Neuron (in vitro differentiated cells): ENCODE data around the gene TMEM130.
"Not testable (repeated sequence)": the region's sequence is repeated elsewhere in the genome, so short reads cannot be mapped to it uniquely, and the experiment has no call there.

Experiments used
- H2AFZ ChIP-seq: one replicate; pipeline ENCODE4 v1.6.1; 2013; ENCODE audit warnings: low read depth, mild to moderate bottlenecking, inconsistent platforms, low read length, moderate library complexity
- H3K27me3 ChIP-seq: one replicate; pipeline ENCODE4 v1.6.1; 2013; ENCODE audit warnings: low read length; ENCODE audit not compliant: insufficient read depth
- H3K36me3 ChIP-seq: one replicate; pipeline ENCODE4 v1.6.1; 2013; ENCODE audit warnings: low read length; ENCODE audit not compliant: insufficient read depth
- H3K4me1 ChIP-seq: one replicate; pipeline ENCODE4 v1.6.1; 2013; ENCODE audit warnings: low read length; ENCODE audit not compliant: insufficient read depth
- H3K4me3 ChIP-seq: 2 replicates; pipeline ENCODE4 v1.5.1; 2013; ENCODE audit warnings: mild to moderate bottlenecking, low read length, moderate library complexity
- H3K9me3 ChIP-seq: one replicate; pipeline ENCODE4 v1.6.1; 2013; ENCODE audit warnings: low read length

The TMEM130 gene

DNA sequence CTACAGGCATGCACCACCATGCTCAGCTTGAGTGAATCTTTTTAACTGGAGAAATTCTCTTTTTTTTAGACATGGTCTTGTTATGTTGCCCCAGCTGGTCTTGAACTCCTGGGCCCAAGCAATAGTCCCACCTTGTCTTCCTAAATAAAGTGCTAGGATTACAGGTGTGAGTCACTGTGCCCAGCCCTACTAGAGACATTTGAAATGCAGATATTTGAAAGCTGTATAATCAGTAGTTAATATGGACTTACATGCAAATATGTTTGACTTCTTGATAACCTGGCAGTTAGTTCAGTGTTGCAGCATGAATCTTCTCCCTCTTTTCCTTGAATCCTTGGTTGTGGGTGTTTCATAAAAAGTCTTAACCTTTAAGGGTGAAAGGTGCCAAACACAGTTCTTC is 17.2 kb upstream of the TMEM130 start:
- H3K36me3 ChIP-seq, result peaks cover 68% of the 10 kb centered on the region
- H2AFZ ChIP-seq, result no peak overlapping the region
- no peaks in the 10 kb centered on the region for H3K9me3 ChIP-seq
- H3K4me3 ChIP-seq, result no peak overlapping the region
- H3K27me3 ChIP-seq, result no peaks in the 10 kb centered on the region
- H3K4me1 ChIP-seq, result no peaks in the 10 kb centered on the region

- peaks cover 6% of the 10 kb centered on the region for H3K4me1 ChIP-seq
- no peaks in the 10 kb centered on the region for H3K9me3 ChIP-seq
- H3K27me3 ChIP-seq, result no peaks in the 10 kb centered on the region
- peaks cover 55% of the 10 kb centered on the region for H3K36me3 ChIP-seq
- H2AFZ ChIP-seq, result no peak overlapping the region
- no peak overlapping the region for H3K4me3 ChIP-seq
Observed at GRCh38 chr7:98884416-98884815, 14.6 kb upstream of the TMEM130 start.

DNA sequence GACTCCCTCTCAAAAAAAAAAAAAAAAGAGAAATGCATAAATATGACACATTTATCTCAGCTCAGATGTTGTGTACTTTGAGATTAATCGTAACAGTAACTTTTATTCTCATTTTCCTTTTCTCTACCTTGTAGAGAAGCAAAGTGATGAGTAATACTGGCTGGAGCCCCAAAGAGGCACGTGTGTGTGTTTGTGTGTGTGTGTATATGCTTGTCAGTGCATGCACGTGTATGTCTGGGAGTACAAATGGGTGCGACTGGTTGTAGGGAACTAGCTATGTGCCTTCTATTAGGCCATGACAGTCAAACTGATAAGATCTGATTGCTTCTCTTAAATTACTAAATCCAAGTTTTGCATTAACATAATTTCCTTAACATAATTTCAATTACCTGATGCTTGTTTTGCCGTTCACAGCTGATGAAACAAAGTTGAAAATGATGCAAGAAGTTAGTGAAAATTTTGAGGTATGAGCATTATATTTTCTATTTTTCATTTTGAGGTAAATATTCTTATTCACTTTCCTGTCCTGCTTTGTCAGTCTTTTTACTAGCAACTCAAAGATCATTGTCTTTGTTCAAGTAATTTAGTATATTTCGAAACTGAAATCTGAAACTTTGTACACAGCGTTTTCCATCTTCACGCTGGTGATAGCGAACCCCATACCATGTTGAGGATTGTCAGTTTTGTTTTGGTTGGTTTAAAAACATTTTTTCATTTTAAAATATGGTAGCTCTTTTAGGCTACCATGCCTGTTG is 11.9 kb upstream of the TMEM130 start:
- no peak overlapping the region for H3K4me3 ChIP-seq
- no peaks in the 10 kb centered on the region for H3K9me3 ChIP-seq
- peaks cover 34% of the 10 kb centered on the region for H3K36me3 ChIP-seq
- H3K27me3 ChIP-seq, result no peaks in the 10 kb centered on the region
- H3K4me1 ChIP-seq, result peaks cover 6% of the 10 kb centered on the region
- H2AFZ ChIP-seq, result no peak overlapping the region

DNA sequence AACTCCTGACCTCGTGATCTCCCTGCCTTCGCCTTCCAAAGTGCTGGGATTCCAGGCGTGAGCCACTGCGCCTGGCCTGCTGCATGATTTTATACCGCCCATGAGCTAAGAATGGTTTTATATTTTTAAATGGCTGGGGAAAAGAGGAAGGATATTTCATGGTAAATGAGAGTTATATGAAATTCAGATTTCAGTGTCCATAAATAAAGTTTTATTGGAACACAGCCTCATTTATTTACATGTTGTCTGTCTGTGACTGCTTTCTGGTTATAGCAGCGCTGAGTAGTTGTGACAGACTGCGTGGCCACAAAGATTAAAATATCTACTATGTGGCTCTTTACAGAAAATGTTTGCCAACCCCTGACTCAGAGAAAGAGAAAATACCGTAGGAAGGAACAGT is 10.7 kb upstream of the TMEM130 start:
- Histone ChIP-seq H3K36me3 (peaks cover 32% of the 10 kb centered on the region), H3K9me3 (no peaks in the 10 kb centered on the region), H3K27me3 (no peaks in the 10 kb centered on the region), H2AFZ (no peak overlapping the region), H3K4me1 (peaks cover 6% of the 10 kb centered on the region), H3K4me3 (no peak overlapping the region)

DNA sequence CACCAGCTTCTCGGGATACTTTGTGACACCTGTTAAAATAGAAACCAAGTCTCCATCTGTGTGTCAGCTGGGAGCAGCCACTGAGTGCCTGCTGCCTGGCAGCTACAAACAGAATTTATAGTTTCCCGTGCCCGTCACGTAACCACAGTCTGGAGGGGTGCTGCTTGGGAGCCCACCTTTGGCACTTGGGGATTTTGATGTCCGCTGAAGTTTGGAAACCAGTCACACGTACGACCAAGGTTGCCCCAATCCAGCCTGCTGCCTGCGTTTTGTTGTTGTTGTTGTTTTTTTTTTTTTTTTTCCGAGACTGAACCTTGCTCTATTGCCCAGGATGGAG is 10.1 kb upstream of the TMEM130 start:
- Histone ChIP-seq H3K4me1 (peaks cover 6% of the 10 kb centered on the region), H3K36me3 (peaks cover 32% of the 10 kb centered on the region), H3K4me3 (peak overlapping the region; percentile 94), H3K9me3 (no peaks in the 10 kb centered on the region), H3K27me3 (no peaks in the 10 kb centered on the region), H2AFZ (no peak overlapping the region)

DNA sequence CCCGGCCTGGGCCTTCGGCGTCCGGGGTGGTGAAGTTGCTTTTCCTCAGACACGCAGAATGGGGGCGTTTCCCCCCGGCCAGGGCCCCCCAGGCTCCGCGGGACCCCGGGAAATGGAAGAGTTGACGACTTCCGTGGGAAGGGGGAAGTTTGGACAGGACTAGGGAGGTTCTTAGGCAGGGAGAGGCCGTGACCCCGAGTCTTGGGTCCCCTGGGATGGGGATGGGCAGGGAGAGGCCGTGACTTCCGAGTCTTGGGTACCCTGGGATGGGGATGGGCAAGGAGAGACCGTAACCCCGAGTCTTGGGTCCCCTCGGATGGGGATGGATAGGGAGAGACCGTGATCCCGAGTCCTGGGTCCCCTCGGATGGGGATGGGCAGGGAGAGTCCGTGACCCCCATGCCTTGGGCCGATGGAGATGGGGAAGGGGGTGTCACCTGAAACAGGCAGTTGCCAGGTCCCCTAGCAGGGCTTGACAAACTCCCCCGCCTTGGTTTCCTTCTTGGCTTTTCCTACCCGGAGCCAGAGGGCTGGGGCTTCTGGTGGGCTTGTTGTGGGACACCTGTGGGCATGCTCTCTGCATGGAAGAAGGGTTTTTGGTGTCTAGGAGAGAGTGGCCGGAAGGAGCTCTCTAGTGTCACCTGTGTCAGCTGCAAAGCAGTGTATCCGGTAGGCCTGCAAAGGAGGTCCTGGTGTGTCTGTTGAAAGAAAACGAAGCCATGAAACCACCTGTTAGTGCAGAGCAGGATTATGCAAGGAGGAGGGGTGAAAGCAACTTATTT is 9.6 kb upstream of the TMEM130 start:
- Histone ChIP-seq H3K4me1 (peaks cover 6% of the 10 kb centered on the region), H3K36me3 (peaks cover 27% of the 10 kb centered on the region), H3K27me3 (peaks cover 3% of the 10 kb centered on the region), H3K4me3 (peak overlapping the region; percentile 94), H3K9me3 (no peaks in the 10 kb centered on the region), H2AFZ (peak overlapping the region; percentile 85)

- peak within 1 kb of the TSS; percentile 85 for H2AFZ ChIP-seq
Observed at GRCh38 chr7:98878365-98879197, 8.8 kb upstream of the TMEM130 start, which contains the start of gene TRRAP. TRRAP (plus strand) TSS chr7:98878532; CDS start chr7:98881151, 2,619 bp downstream.

DNA sequence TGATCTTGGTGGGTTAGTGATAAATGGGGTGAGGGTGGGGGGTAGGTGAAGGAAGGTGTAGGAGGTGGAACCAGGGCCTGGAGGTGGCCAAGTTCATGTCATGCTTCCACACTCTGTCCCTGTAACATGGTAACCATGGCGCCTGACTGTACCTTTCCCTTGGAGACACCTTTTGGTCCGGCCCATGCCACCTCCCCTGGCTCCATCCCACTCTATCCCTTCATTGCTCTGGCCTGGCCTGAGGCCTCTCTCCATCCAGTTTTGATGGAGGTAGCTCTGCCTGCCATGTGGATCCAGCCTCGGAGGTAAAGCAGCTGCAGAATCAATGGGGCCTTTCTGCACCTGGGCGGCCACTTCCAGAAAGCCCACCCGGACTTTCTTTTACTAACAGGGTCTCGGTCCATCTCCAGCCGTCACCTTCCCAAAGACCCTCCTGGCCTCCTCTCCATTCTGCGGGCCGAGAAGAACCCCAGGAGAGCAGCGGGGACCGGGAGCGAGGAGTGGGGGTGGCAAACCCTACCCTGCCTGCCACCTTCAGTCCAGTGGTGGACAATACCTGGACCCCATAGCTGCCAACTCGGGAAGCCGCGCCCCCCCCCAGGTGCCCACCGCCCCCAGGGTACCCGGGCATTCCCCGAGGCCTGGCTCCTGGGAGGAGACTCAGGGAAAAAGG is 8.0 kb upstream of the TMEM130 start:
- Histone ChIP-seq H2AFZ (peak overlapping the region; percentile 85), H3K4me1 (peaks cover 6% of the 10 kb centered on the region), H3K36me3 (peaks cover 14% of the 10 kb centered on the region), H3K4me3 (peak overlapping the region; percentile 94), H3K27me3 (peaks cover 3% of the 10 kb centered on the region), H3K9me3 (no peaks in the 10 kb centered on the region)

More at GRCh38 chr7:98878365-98879197, 8.8 kb upstream of the TMEM130 start, which contains the start of gene TRRAP:
- Histone ChIP-seq H3K4me1 (peaks cover 6% of the 10 kb centered on the region), H3K9me3 (no peaks in the 10 kb centered on the region), H3K36me3 (peaks cover 21% of the 10 kb centered on the region), H3K4me3 (peak within 1 kb of the TSS; percentile 94), H3K27me3 (peaks cover 3% of the 10 kb centered on the region)

DNA sequence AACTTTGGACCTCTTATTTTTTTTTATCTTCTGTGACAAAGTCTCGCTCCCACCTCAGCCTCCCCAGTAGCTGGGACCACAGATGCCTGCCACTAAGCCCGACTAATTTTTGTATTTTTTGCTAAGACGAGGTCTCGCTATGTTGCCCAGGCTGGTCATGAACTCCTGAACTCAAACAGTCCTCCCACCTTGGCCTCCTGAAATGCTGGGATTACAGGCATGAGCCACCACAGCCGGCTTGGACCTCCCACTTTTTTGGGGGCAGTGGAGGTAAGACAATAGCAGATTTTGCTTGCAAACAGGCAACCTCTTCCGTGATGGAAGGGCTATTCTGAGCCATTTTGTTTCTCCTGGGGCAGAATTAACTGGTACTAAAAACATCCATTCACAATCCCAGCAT is 7.3 kb upstream of the TMEM130 start:
- H3K36me3 ChIP-seq, result peaks cover 8% of the 10 kb centered on the region
- H3K4me3 ChIP-seq, result no peak overlapping the region
- H3K27me3 ChIP-seq, result peaks cover 4% of the 10 kb centered on the region
- H3K9me3 ChIP-seq, result no peaks in the 10 kb centered on the region
- no peak overlapping the region for H2AFZ ChIP-seq
- peaks cover 6% of the 10 kb centered on the region for H3K4me1 ChIP-seq

GRCh38 chr7:98875501-98875900 is 5.7 kb upstream of the TMEM130 start:
- Histone ChIP-seq H3K9me3 (no peaks in the 10 kb centered on the region), H3K27me3 (peaks cover 13% of the 10 kb centered on the region), H3K36me3 (no peaks in the 10 kb centered on the region), H2AFZ (no peak overlapping the region), H3K4me1 (peaks cover 6% of the 10 kb centered on the region), H3K4me3 (no peak overlapping the region)

GRCh38 chr7:98874942-98875341 is 5.1 kb upstream of the TMEM130 start:
- no peaks in the 10 kb centered on the region for H3K36me3 ChIP-seq
- no peak overlapping the region for H3K4me3 ChIP-seq
- H3K4me1 ChIP-seq, result peaks cover 7% of the 10 kb centered on the region
- no peak overlapping the region for H2AFZ ChIP-seq
- H3K9me3 ChIP-seq, result no peaks in the 10 kb centered on the region
- peaks cover 16% of the 10 kb centered on the region for H3K27me3 ChIP-seq

GRCh38 chr7:98873610-98874009 is 3.8 kb upstream of the TMEM130 start:
- H3K4me3 ChIP-seq, H3K4me1 ChIP-seq, H3K36me3 ChIP-seq, H3K9me3 ChIP-seq, H2AFZ ChIP-seq: not testable (repeated sequence)
- H3K27me3 ChIP-seq, result peaks cover 29% of the 10 kb centered on the region
